HCT116 (cell line): Measurements from ENCODE around the gene PML. TPM values are rescaled to one million over a fixed set of nuclear protein-coding genes. Genes with fewer than 3 reads are reported as not detected.

ENCODE experiments used
- ATAC-seq: fragments of 200-7000 bp; cut with Tn5 transposase; 2 replicates; pipeline ENCODE4 v1.9.1; 2020; ENCODE audit warnings: mild to moderate bottlenecking, moderate library complexity
- BruUV-seq: library from RNA; stranded (reverse); fragments of 400-500 nt; replicated peaks from 2 replicates; lab custom pipeline; 2021; lab: Mats Ljungman, UMichigan
- CTCF ChIA-PET: fragments of 300-600 bp; sonication (Branson Sonifier 250); formaldehyde crosslinking; loops from one replicate; lab custom pipeline; 2021; ENCODE audit warnings: antibody characterized with exemption; lab: Charles Lee
- POLR2A ChIA-PET: fragments of 300-600, 350-600 bp; sonication (Branson Sonifier 250); formaldehyde crosslinking; loops from one replicate; lab custom pipeline; 2021; ENCODE audit warnings: antibody characterized with exemption; lab: Charles Lee
- RAD21 ChIA-PET, 2 experiments: fragments of 300-600 bp; sonication (Branson Sonifier 250); formaldehyde crosslinking; loops; one replicate each; lab custom pipeline; 2023; ENCODE audit warnings: low total read pairs in 2 of 2; ENCODE audit not compliant: uncharacterized antibody in 2 of 2, unreplicated experiment in 2 of 2, low non-redundant PET in 1 of 2; lab: Charles Lee
- DNase-seq: peaks from one replicate; pipeline ENCODE4 v3.0.0-alpha.2; 2010; ENCODE audit warnings: low read depth, low spot score
- H2AFZ ChIP-seq: fragments of 200-600 bp; shearing (Covaris generic), sonication (generic); 2 replicates; pipeline ENCODE4 v1.6.1; 2017; ENCODE audit warnings: low read depth, mixed run types, mixed read lengths, antibody characterized with exemption, low read length; ENCODE audit not compliant: poor library complexity, severe bottlenecking
- H3K27ac ChIP-seq: 2 replicates; pipeline ENCODE4 v1.5.1; 2012; ENCODE audit warnings: low read depth, low read length
- H3K27me3 ChIP-seq: fragments of 200-600 bp; sonication (generic); 2 replicates; pipeline ENCODE4 v1.6.1; 2016; ENCODE audit warnings: mixed run types, low read length, mixed read lengths; ENCODE audit not compliant: insufficient read depth
- H3K36me3 ChIP-seq, 2 experiments: fragments of 200-500 bp in 1 of 2; fragments of 200-600 bp in 1 of 2; sonication (Bioruptor generic) in 1 of 2; sonication (generic) in 1 of 2; 2 replicates each; pipeline versions ENCODE4 v1.5.1 to v1.6.1; 2014 to 2016; ENCODE audit warnings: low read length in 2 of 2, inconsistent platforms in 1 of 2, mixed read lengths in 1 of 2, mixed run types in 1 of 2; ENCODE audit not compliant: insufficient read depth in 2 of 2, control insufficient read depth in 1 of 2
- H3K4me1 ChIP-seq, 2 experiments: fragments of 200-600 bp in 1 of 2; sonication (generic) in 1 of 2; 2 replicates each; pipeline versions ENCODE4 v1.5.1 to v1.6.1; 2012 to 2017; ENCODE audit warnings: low read length in 2 of 2, inconsistent platforms in 1 of 2, mild to moderate bottlenecking in 1 of 2, mixed read lengths in 1 of 2, mixed run types in 1 of 2, moderate library complexity in 1 of 2; ENCODE audit not compliant: insufficient read depth in 2 of 2, control insufficient read depth in 1 of 2
- H3K4me2 ChIP-seq: fragments of 200-600 bp; sonication (generic); 2 replicates; pipeline ENCODE4 v1.6.1; 2017; ENCODE audit warnings: mixed run types, low read length, mixed read lengths
- H3K4me3 ChIP-seq, 2 experiments: fragments of 200-600 bp in 1 of 2; sonication (generic) in 1 of 2; replicated peaks in 1 of 2; 2 replicates each; pipeline ENCODE4 v1.5.1; 2011 to 2016; ENCODE audit warnings: low read length in 2 of 2, control low read depth in 1 of 2, low read depth in 1 of 2, mild to moderate bottlenecking in 1 of 2, mixed read lengths in 1 of 2, mixed run types in 1 of 2
- H3K79me2 ChIP-seq: fragments of 200-600 bp; sonication (generic); 2 replicates; pipeline ENCODE4 v1.6.1; 2017; ENCODE audit warnings: mild to moderate bottlenecking, mixed run types, low read length, moderate library complexity, mixed read lengths; ENCODE audit not compliant: insufficient read depth
- H3K9ac ChIP-seq: fragments of 200-600 bp; sonication (generic); 2 replicates; pipeline ENCODE4 v1.6.1; 2016; ENCODE audit warnings: low read length, mixed read lengths
- H3K9me2 ChIP-seq: fragments of 200-600 bp; sonication (generic), shearing (Covaris generic); 2 replicates; pipeline ENCODE4 v1.6.1; 2017; ENCODE audit warnings: mixed run types, mild to moderate bottlenecking, moderate library complexity; ENCODE audit not compliant: insufficient read depth
- H3K9me3 ChIP-seq, 2 experiments: fragments of 200-500 bp in 1 of 2; fragments of 200-600 bp in 1 of 2; sonication (Bioruptor generic) in 1 of 2; sonication (generic) in 1 of 2; 2 replicates each; pipeline ENCODE4 v1.6.1; 2014 to 2017; ENCODE audit warnings: low read length in 2 of 2, mixed read lengths in 2 of 2, inconsistent platforms in 1 of 2, low read depth in 1 of 2, mild to moderate bottlenecking in 1 of 2, mixed run types in 1 of 2, moderate library complexity in 1 of 2; ENCODE audit not compliant: control insufficient read depth in 1 of 2, insufficient read depth in 1 of 2
- H4K20me1 ChIP-seq: fragments of 200-600 bp; sonication (generic), shearing (Covaris generic); 2 replicates; pipeline ENCODE4 v1.6.1; 2017; ENCODE audit warnings: mixed run types, mild to moderate bottlenecking, moderate library complexity; ENCODE audit not compliant: insufficient read depth
- CBX3 ChIP-seq: IDR thresholded peaks from 2 replicates; pipeline ENCODE4 v1.6.1; 2012; ENCODE audit warnings: low read depth
- CEBPB ChIP-seq: IDR thresholded peaks from 2 replicates; pipeline ENCODE4 v1.6.1; 2012; ENCODE audit warnings: low read depth
- EGR1 ChIP-seq: IDR thresholded peaks from 2 replicates; pipeline ENCODE4 v1.6.1; 2012; ENCODE audit warnings: low read depth
- EZH2 ChIP-seq: fragments of 200-600 bp; sonication (generic); IDR thresholded peaks from 2 replicates; pipeline ENCODE4 v1.6.1; 2017; ENCODE audit warnings: antibody characterized with exemption, mixed run types
- JUND ChIP-seq: IDR thresholded peaks from 2 replicates; pipeline ENCODE4 v1.6.1; 2012
- POLR2A ChIP-seq: IDR thresholded peaks from 2 replicates; pipeline ENCODE4 v1.7.0; 2011; ENCODE audit warnings: borderline replicate concordance; ENCODE audit not compliant: insufficient read depth, insufficient read length; ENCODE audit errors: extremely low read depth
- POLR2AphosphoS5 ChIP-seq: IDR thresholded peaks from 2 replicates; pipeline ENCODE4 v1.6.1; 2011; ENCODE audit warnings: mild to moderate bottlenecking, low read depth, low read length, moderate library complexity
- RAD21 ChIP-seq: IDR thresholded peaks from 2 replicates; pipeline ENCODE4 v1.6.1; 2012; ENCODE audit warnings: low read depth, mild to moderate bottlenecking
- SRF ChIP-seq: IDR thresholded peaks from 2 replicates; pipeline ENCODE4 v1.6.1; 2012; ENCODE audit warnings: low read depth
- TCF7L2 ChIP-seq: IDR thresholded peaks from 2 replicates; pipeline ENCODE4 v1.7.0; 2011; ENCODE audit warnings: borderline replicate concordance, inconsistent platforms; ENCODE audit not compliant: insufficient read depth, insufficient read length; ENCODE audit errors: extremely low read depth
- YY1 ChIP-seq: IDR thresholded peaks from 2 replicates; pipeline ENCODE4 v1.6.1; 2011; ENCODE audit warnings: low read length, low read depth, moderate library complexity, mild to moderate bottlenecking; ENCODE audit not compliant: insufficient replicate concordance; ENCODE audit errors: extremely low read depth
- ZFX ChIP-seq: fragments of 450-650 bp; IDR thresholded peaks from 2 replicates; pipeline ENCODE4 v1.6.1; 2017
- intact Hi-C: fragments of 100-400 bp; cut with micrococcal nuclease; formaldehyde crosslinking; loops from 2 replicates; pipeline ENCODE4 v1.10.0; 2022
- total RNA-seq: library from RNA; stranded (reverse); gene quantifications from one replicate; pipeline ENCODE4 v1.2.1, GENCODE V29; 2021; ENCODE audit not compliant: unreplicated experiment
- TF ChIP-seq, protein P1 (sequence below): IDR thresholded peaks from 2 replicates; pipeline ENCODE4 v1.6.1; 2012; ENCODE audit warnings: low read depth
- TF ChIP-seq, protein P2 (sequence below): IDR thresholded peaks from 2 replicates; pipeline ENCODE4 v1.6.1; 2012
- TF ChIP-seq, protein P3 (sequence below), 3 experiments: fragments of 200-600 bp in 1 of 3; sonication (generic) in 1 of 3; IDR thresholded peaks in 2 of 3; conservative IDR thresholded peaks in 1 of 3; 2 replicates each; pipeline ENCODE4 v1.5.1; 2012 to 2017; ENCODE audit warnings: low read depth in 2 of 3, low read length in 2 of 3, antibody characterized with exemption in 1 of 3, borderline replicate concordance in 1 of 3, control low read depth in 1 of 3, mild to moderate bottlenecking in 1 of 3, mixed read lengths in 1 of 3, mixed run types in 1 of 3, moderate library complexity in 1 of 3; ENCODE audit not compliant: insufficient read depth in 1 of 3

The PML gene
- total RNA-seq, 1 experiment from 2014 or later, result 28.1 TPM

DNA sequence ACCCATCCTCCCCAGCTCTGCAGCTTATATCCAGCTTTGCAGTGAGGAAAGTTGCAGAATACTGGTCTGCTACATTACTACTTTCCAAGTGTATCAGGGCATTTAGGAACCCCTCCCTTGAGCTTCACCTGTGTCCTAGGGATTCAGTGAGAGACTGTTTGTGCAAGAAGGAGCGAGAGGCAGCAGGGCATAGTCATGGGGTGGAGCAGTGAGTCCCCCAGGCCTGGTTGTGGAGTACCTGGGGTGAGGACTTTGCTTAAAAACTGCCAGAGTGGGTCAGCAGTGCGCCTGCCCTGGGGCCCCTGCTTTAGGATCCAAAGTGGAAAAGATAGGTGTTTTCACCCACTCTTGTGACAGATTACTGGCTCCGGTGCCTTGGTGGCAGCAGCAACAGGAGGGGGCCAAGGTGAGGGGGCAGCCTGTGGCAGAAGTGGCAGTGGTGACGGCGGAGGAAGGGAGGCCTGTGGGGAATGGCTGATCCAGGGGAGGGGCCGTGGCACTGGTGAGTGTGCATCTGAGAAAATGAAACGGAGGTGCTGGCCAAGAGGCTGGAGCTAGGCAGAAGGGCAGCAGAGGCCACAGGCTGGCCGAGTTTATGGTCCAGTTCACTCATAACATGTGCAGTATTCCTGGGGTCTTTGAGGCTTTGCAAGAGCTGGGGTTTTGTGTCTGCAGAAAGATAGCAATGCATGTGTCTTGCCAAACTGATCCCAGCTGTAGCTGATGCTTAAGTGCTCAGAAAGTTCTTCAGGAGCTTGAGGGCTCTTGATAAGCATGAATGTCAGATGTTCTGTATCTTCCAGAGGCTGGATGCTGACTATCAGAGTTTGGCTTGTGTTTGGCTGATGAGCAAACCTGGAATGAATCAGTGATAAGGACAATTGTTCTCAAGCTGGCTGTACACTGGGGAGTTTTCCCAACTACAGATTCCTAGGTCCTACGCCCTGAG is 44.5 kb downstream of the PML start:
- intact Hi-C loops, result no loop called here
- POLR2A ChIA-PET, result no interaction called here
- Histone ChIP-seq H2AFZ (no peak overlapping the region), H3K27ac (no peak overlapping the region), H3K36me3 (no peaks in the 10 kb centered on the region; a peak in 1 of 4 replicates)
- no peak for DNase-seq
- TF ChIP-seq, protein P1, sequence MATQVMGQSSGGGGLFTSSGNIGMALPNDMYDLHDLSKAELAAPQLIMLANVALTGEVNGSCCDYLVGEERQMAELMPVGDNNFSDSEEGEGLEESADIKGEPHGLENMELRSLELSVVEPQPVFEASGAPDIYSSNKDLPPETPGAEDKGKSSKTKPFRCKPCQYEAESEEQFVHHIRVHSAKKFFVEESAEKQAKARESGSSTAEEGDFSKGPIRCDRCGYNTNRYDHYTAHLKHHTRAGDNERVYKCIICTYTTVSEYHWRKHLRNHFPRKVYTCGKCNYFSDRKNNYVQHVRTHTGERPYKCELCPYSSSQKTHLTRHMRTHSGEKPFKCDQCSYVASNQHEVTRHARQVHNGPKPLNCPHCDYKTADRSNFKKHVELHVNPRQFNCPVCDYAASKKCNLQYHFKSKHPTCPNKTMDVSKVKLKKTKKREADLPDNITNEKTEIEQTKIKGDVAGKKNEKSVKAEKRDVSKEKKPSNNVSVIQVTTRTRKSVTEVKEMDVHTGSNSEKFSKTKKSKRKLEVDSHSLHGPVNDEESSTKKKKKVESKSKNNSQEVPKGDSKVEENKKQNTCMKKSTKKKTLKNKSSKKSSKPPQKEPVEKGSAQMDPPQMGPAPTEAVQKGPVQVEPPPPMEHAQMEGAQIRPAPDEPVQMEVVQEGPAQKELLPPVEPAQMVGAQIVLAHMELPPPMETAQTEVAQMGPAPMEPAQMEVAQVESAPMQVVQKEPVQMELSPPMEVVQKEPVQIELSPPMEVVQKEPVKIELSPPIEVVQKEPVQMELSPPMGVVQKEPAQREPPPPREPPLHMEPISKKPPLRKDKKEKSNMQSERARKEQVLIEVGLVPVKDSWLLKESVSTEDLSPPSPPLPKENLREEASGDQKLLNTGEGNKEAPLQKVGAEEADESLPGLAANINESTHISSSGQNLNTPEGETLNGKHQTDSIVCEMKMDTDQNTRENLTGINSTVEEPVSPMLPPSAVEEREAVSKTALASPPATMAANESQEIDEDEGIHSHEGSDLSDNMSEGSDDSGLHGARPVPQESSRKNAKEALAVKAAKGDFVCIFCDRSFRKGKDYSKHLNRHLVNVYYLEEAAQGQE, result no peak
- TF ChIP-seq, protein P2, sequence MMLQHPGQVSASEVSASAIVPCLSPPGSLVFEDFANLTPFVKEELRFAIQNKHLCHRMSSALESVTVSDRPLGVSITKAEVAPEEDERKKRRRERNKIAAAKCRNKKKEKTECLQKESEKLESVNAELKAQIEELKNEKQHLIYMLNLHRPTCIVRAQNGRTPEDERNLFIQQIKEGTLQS, result no peak
- TF ChIP-seq RAD21, result no peak
- no peak for TF ChIP-seq JUND
- no peak for TF ChIP-seq POLR2AphosphoS5
- no peak for TF ChIP-seq ZFX
- no peak for TF ChIP-seq YY1
- TF ChIP-seq TCF7L2, result no peak
- no peak for TF ChIP-seq POLR2A
- no peak for TF ChIP-seq SRF
- TF ChIP-seq, protein P3, sequence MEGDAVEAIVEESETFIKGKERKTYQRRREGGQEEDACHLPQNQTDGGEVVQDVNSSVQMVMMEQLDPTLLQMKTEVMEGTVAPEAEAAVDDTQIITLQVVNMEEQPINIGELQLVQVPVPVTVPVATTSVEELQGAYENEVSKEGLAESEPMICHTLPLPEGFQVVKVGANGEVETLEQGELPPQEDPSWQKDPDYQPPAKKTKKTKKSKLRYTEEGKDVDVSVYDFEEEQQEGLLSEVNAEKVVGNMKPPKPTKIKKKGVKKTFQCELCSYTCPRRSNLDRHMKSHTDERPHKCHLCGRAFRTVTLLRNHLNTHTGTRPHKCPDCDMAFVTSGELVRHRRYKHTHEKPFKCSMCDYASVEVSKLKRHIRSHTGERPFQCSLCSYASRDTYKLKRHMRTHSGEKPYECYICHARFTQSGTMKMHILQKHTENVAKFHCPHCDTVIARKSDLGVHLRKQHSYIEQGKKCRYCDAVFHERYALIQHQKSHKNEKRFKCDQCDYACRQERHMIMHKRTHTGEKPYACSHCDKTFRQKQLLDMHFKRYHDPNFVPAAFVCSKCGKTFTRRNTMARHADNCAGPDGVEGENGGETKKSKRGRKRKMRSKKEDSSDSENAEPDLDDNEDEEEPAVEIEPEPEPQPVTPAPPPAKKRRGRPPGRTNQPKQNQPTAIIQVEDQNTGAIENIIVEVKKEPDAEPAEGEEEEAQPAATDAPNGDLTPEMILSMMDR (IDR thresholded peaks at IDR 0.05 in 2 of 3, conservative IDR thresholded peaks at IDR 0.05 in 1 of 3; ENCODE audit: borderline replicate concordance in 1 of 3, insufficient read depth in 1 of 3, low read depth in 2 of 3, low read length in 2 of 3), result no peak
- TF ChIP-seq EZH2, result no peak
- TF ChIP-seq CBX3, result no peak
- no peak for TF ChIP-seq EGR1
- TF ChIP-seq CEBPB, result no peak
- TF ChIP-seq, all 23 proteins: peak for 0
- Histone ChIP-seq H3K9ac (no peak overlapping the region), H3K4me1 (peaks cover 0 to 9% of the 10 kb centered on the region in 2 experiments; a peak in 1 of 4 replicates), H3K9me3 (no peaks in the 10 kb centered on the region), H4K20me1 (no peaks in the 10 kb centered on the region), H3K79me2 (no peaks in the 10 kb centered on the region), H3K9me2 (no peaks in the 10 kb centered on the region), H3K4me2 (no peak overlapping the region), H3K4me3 (no peak overlapping the region), H3K27me3 (no peaks in the 10 kb centered on the region)
- no TSS peak for BruUV-seq
- ChIA-PET RAD21 (interaction anchor here in 1 of 2 experiments (1.2 kb wide), 1 partner anchor 66 kb away, joined by 8 read pairs; no protein-coding TSS in a partner anchor), CTCF (interaction anchor here (0.9 to 6.5 kb wide), 3 partner anchors 9 to 68 kb away, joined by 3 to 132 read pairs (median 52); no protein-coding TSS in a partner anchor)
- ATAC-seq, result no peak
